C4-2B (cell line): Measurements from ENCODE around the gene SMIM14.
"Not testable (repeated sequence)": the region's sequence is repeated elsewhere in the genome, so short reads cannot be mapped to it uniquely, and the experiment has no call there.

Experiments used
- ZFX ChIP-seq: fragments of 450-650 bp; IDR thresholded peaks from 2 replicates; pipeline ENCODE4 v1.6.1; 2017
- TF ChIP-seq, protein P1 (sequence below): fragments of 450-650 bp; conservative IDR thresholded peaks from 2 replicates; pipeline ENCODE4 v1.5.1; 2017; ENCODE audit warnings: mild to moderate bottlenecking

DNA sequence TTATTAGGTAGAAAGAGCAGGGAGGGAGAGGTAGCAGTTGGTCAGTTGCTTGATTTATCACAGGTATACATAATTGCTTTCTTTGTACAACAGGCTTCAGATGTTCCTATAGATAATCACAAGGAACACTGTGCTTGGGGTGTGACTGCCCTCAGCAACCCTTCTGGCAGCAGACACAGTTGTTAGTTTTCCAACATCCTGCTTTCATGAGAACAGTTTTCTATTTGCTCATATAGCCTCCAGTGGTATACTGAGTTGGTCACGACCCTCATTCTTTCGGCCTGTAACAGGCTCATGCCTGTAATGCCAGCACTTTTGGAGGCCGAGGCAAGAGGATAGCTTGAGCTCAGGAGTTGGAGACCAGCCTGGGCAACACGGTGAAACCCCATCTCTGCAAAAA is 94.6 kb downstream of the SMIM14 start:
- TF ChIP-seq, protein P1, sequence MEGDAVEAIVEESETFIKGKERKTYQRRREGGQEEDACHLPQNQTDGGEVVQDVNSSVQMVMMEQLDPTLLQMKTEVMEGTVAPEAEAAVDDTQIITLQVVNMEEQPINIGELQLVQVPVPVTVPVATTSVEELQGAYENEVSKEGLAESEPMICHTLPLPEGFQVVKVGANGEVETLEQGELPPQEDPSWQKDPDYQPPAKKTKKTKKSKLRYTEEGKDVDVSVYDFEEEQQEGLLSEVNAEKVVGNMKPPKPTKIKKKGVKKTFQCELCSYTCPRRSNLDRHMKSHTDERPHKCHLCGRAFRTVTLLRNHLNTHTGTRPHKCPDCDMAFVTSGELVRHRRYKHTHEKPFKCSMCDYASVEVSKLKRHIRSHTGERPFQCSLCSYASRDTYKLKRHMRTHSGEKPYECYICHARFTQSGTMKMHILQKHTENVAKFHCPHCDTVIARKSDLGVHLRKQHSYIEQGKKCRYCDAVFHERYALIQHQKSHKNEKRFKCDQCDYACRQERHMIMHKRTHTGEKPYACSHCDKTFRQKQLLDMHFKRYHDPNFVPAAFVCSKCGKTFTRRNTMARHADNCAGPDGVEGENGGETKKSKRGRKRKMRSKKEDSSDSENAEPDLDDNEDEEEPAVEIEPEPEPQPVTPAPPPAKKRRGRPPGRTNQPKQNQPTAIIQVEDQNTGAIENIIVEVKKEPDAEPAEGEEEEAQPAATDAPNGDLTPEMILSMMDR = not testable (repeated sequence)
- not testable (repeated sequence) for TF ChIP-seq ZFX
